Ammon's horn (tissue), 1 donor: ENCODE results near the gene CATSPER4.
"Not testable (repeated sequence)": the region's sequence is repeated elsewhere in the genome, so short reads cannot be mapped to it uniquely, and the experiment has no call there.

Experiments used
- DNase-seq: peaks from one replicate; pipeline ENCODE4 v3.0.0-alpha.2; 2016; ENCODE audit warnings: low spot score

CATSPER4 gene

DNA sequence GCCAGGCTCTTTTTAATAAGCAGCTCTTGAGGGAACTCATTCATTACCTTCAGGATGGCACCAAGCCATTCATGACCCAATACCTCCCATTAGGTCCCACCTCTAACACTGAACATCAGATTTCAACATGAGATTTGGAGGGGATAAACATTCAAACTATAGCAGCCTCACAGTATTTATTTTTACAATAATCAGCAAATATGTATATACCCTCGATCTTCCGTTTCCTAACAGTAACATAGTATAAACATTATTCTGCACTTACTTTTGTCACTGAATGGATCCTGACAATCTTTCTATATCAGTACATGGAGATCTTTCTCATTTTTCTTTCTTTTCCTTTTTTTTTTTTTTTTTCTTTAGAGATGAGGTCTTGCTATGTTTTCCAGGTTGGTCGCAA, 5.4 kb downstream of the CATSPER4 start:
- DNase-seq, result no peak

DNA sequence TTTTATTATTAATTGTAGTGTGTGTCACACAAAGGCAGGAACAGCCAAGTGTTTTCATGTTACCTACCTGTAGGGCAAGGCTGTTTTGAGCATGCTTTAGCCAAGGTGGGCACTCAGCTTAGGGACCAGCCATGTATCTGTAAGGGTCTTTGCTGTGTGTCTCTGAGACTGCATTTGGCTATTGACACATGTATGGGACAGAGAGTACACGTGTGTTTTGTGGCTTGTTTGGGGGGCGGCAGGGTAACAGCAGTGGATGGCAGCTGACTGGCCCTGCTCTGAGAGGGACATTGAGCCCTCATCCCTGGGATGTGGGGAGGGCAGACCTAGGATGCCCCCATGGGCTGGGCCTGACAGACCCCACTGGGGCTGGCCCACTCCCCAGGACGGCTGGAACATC, 6.9 kb downstream of the CATSPER4 start:
- DNase-seq, result no peak

DNA sequence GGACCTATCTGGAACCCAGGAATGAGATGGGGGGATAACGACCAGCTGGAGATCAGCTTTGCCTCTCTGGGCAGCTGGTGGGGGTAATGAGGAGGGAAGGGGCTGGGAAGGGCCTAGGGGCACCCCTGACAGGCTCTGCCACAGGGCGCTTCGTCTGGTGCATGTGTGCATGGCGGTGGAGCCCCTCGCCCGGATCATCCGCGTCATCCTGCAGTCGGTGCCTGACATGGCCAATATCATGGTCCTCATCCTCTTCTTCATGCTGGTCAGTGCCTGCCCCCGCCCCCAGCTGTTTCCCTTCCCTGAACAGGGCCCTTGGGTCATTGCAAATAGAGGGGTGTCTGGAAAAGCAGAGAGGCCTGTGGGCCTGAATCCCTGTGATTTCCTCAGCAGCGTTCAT, 7.4 kb downstream of the CATSPER4 start:
- DNase-seq, result no peak

DNA sequence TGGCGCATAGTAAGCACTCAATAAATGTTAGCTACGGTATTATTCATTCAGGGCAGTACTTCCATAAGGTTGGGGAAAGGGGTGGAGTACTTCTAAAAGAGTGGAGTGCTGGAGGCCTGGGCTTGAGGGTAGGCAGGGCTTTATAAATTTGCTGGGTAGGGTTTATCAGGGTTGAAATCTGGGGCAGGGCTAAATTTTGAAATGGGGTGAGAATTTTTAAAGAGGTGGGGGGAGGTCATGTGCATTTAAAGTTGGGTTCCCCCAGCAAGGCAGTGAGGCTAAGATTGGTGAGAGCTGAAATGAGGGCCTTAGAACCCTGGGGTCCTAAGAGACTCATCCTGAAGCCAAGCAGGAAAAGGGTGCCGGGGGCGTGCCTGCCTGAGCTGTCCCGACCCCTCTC, 10.0 kb downstream of the CATSPER4 start:
- no peak for DNase-seq

DNA sequence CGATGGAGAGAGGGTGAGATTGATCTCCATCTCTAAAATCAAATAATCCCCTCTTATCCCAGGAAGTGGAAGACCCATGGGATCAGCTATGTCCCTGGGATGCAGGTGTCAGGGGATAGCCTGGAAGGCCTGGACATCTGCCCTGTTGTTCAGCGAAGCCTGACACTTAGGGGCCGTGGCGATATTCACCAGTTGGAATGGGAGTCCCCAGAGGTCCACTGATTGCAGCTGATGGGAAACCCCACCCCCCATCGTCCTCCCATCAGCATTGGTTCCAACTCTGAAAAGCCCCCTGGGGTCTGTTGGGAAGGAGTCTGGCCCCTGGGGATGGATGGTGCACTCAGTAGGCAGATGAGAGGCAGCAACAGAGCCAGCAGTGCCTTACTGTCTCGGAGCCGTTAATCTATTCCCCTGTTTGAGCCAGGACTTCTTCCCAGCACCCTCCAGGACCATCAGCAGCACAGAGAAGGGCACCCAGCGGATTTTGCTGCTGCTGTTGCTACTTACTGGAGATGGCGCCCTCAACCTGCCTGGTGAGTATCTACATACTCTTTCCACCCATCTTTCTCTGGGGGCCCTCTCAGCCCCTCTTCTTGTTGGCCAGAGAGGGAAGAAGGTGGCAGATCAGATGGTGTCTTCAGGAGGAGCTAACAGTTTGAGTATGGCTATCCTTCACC, 13.4 kb downstream of the CATSPER4 start:
- no peak for DNase-seq

DNA sequence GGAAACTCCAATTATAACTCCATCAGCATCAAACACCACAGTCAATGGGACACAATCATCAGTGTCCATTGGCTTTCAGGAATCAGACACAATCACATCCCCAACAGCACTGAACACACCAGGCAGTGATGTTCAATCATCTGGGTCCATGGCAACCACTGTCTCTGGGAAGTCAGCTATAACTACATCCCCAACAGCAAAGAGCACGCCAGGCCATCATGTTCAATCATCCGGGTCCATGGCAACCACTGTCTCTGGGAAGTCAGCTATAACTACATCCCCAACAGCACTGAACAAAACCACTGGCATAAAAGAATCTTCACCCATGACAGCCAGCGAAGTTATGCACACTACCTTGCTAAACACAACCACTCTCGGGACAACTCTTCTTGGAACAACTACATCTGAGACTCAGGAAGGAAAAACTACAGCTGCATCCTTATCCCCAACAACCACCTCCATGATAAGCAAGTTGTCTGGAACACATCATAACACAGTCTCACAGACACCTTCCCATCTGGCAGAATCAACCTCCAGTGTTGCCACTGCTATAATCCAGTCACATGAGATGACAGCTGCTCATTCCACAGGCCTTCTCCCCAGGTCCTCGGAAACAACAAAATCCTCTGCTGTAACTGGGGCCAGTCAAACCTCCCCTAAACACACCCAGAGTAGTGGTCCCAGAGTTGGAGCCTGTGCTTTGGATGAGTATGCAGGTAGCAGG, 19.9 kb downstream of the CATSPER4 start:
- no peak for DNase-seq

DNA sequence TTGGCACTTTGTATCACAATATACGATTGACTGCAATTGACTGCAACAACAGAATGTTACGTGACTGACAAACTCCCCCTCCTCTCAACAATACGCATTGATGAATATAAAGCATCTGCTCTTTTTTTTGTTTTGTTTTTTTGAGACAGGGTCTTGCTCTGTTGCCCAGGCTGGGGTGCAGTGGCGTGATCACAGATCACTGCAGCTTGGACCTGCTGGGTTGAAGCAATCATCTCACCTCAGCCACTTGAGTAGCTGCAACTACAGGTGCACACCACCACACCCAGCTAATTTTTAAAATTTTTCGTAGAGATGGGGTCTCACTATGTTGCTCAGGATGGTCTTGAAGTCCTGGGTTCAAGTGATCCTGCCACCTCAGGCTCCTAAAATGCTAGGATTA, 22.3 kb downstream of the CATSPER4 start:
- DNase-seq, result no peak

DNA sequence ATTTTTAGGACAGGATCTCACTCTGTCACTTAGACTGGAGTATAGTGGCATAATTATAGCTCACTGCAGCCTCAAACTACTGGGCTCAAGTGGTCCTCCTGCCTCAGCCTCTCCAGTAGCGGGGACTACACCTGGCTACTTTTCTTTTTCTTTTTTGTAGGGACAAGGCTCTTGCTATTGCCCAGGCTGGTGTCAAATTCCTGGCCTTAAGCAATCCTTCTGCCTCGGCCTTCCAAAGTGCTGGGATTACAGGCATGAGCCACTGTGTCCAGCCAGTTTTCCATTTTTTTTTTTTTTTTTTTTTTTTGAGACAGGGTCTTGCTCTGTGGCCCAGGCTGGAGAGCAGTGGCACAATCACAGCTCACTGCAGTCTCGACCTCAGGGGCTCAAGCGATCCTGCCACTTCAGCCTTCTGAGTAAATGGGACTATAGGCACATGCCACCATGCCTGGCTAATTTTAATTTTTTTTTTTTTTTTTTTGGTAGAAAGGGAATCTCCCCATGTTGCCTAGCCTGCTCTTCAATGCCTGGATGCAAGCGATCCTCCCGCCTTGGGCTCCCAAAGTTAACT, 23.0 kb downstream of the CATSPER4 start:
- no peak for DNase-seq

DNA sequence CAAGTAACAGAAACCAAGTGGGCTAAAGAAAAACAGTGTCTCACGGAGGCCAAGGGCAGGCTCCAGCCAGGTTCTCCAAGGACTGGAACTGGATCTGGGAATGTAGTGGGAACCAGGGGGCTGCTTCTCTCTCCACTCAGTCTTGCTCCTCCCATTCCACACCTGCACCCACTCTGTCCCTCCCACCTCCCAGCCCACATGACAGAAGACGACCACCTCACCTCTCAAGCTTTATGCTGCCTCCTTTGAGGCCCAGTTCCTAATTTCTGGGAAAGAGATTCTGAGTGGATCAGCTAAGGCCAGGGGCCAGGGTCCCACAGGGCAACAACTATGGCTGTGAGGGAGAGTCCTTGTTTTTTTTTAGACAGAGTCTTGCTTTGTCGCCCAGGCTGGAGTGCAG, 24.8 kb downstream of the CATSPER4 start:
- no peak for DNase-seq

DNA sequence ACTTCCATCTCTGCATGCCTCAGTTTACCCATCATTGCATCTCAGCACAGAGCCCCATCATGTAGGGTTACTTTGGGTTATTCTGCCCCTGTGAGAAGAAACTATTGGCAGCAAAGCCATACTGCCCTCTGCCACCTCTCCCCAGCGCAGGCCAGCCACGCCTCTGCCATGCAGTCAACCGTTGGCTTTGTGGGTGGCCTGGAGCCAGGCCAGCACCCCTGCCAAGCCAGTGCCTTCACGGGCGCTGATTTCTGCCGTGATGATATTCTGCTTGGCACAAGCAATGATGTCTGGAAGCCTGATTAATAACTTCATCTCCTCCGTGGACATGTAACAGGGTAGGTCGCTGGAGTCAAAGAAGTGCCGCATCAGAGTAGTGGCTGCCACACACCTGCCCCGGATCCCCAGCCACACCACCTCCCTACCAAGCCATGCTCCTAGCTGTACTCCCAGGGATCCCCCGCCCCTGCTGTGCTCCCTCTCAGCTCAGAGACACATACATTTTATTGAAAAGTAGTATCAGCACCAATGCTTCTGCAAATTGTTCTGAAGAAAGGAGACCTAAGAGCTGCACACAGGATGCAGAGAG, 28.6 kb downstream of the CATSPER4 start:
- no peak for DNase-seq

DNA sequence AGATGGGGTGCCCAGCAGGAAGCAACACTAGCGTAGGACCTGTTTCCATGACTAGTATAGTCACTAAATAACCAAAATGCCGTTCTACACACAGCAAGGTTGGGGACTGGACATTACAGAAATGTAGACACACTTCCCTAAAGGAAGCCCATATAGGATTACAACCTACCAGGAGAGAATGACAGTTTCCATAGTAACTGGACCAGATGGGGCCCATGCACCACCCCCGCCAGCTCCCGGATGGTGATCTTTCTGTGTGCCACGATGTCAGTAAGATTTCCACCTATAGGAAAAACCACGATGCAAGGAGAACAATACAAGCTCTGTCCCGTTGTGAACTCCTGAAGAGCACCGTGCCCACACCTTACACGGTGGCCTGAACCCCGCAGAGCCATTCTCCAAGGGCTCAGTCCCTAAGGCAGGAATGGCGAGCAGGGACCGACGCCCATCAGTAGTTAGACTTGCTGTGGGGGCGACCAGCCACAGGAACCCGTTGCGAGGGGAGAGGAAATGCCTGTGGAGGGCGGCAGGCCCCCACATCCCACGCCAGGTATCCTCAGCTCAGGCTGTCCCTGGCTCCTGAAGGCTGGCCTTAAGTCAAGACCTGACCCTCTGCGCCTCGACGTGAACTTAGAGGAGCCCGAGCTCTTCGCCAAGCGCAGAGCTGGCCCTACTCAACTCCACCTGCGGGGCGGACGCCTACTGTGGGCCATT, 30.0 kb downstream of the CATSPER4 start:
- DNase-seq, result peak; percentile 10

DNA sequence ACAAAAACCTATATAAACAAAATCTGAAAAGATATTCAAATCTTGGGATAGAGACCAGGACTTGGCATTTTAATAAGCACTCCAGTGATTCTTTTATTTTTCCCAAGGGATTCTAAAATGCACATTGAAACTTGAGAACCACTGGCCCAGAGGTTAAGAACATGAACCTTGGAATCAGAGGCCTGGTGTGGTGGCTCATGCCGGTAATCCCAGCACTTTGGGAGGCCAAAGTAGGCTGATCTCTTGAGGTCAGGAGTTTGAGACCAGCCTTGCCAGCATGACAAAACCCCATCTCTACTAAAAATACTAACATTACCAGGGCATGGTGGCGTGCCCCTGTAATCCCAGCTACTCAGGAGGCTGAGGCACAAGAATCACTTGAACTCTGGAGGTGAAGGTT, 30.7 kb downstream of the CATSPER4 start:
- DNase-seq, result no peak

DNA sequence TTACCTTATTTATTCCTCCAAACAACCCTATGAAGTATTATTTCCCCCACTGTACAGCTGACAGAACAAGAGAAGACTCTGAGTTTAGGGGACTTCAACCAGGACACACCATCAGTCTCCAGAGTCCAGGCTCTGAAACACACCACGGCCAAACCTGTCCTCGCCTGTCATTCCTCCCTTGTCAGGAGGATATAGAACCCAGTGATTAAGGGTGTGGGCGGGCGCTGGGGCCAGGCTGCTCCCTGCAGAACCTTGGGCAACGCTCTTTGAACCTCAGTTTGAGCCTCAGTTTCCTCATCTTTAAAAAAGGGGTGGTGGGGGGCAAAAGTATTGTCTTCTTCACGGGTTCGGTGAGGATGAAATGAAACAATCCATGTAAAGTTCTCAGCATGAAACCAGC, 34.2 kb downstream of the CATSPER4 start:
- DNase-seq, result no peak

DNA sequence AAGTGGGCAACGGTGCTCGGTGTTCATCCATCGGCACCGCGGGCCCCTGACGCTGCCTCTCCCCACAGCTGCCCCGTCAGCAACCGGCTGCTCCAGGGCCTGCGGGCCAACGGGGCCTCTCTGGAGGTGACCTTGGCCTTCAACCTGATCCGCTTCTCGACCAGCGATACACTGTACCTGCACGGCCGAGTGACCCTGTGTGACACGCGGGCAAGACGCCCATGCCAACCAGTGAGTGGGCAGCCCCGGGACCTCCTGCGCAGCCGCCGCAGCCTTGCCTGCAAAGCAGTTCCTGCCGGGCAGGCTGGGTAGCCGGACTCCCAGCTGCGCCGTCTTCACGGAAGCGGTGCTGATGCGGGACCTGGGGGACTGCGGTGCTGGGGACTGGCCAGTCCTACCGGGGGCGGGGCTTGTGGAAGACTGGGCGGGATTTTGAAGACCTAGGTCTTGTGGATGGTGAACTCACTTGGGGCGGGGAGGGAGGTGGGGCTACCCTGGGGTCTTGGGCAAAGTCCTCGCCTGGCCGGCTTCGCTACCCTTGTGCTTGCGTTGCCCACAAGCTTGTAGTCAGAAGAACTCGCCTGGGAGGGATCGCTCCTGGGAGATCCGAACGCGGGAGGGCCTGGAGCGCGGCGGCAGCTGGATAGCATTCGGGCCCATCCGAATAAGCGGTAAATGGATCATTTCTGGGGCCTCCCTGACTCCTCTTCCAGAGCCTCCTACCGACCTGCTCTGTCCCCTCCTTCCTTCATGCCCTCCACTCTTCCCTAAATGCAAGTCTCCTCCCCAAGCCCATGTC, 34.8 kb downstream of the CATSPER4 start:
- peak; percentile 62 for DNase-seq

DNA sequence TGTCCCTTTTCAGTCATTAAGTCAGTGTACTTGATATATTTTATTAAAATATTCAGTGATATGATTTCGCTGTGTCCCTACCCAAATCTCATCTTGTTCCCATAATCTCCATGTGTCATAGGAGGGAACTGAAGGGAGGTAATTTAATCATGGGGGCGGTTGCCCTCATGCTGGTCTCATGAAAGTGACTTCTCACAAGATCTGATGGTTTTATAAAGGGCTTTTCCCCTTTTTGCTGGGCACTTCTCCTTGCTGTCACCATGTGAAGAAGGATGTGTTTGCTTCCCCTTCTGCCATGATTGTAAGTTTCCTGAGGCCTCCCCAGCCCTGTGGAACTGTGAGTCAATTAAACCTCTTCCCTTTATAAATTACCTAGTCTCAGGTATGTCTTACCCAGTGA, 40.3 kb downstream of the CATSPER4 start:
- DNase-seq, result not testable (repeated sequence)

DNA sequence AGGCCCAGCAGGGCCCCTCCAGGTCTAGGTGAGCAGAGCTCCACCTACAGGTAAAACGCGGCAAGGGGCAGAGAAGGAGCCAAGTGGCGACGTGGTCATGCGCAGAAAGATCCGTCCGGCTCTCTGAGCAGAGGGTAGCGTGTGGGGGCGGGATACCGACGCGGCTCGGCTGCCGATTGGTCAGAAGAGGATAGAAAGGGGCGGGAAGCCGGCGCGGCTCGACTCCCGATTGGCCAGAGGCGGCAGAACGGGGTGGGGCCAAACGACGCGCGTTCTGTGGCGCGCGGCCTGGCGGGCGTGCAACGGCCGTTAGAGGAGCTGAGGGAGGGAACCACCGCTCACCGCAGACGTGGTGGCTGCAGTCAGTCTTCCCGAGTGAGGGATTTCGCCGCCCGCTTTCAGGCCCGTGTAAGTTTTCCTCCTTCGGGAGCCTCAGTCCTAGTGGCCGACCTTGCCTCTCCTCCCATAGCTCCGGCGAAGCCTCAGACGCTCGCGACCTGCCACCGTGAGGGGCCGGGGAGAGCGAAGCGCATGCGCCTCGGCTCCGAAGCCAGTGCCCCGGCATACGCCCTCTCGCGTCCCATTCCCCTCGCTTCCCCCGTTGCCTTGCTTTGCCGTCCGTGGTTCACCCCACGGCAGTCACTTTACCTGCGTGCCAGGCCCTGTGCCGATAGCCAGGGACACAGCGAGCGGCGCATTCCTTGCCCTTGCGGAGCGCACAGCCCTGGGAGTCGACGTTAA, 43.7 kb downstream of the CATSPER4 start, which contains the start of gene CEP85:
Gene CEP85 (plus strand): TSS at position 298 of the 741 bp plus-strand sequence. CDS start 5,584 bp downstream, outside the sequence.
- DNase-seq, result peak; percentile 99

DNA sequence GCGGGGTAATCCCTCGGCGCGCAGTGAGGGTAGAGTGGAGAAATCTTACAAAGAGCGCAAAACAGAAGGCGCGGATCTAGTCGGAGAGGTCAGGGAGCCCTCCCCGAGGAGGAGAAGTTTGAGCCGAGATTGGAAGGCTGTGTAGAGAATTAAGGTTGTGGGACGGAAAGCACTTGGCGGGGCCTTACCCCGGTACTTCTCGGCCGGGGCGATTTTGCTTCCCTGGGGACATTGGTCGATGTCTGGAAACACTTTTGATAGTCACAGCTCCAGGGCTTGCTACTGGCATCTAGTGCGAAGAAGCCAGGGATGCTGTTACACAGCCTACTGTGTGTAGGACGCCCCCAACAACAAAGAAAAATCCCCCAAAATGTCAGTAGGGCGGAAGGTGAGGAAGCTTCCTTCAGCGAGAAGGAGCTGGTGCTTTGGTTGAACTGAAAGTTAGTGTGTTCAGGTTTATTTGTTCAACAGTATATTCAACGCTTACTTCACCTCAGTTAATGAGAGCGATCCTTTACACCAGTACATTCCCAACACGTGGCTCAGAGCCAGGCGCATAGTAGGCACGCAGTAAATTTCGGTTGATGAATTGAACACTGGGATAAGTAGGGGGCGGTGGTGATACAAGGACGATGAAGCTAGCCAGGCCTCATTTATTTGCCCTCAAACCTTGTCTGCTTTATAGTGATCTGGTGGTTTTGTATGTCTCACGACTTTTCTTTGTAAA, 44.4 kb downstream of the CATSPER4 start:
- peak; percentile 17 for DNase-seq

DNA sequence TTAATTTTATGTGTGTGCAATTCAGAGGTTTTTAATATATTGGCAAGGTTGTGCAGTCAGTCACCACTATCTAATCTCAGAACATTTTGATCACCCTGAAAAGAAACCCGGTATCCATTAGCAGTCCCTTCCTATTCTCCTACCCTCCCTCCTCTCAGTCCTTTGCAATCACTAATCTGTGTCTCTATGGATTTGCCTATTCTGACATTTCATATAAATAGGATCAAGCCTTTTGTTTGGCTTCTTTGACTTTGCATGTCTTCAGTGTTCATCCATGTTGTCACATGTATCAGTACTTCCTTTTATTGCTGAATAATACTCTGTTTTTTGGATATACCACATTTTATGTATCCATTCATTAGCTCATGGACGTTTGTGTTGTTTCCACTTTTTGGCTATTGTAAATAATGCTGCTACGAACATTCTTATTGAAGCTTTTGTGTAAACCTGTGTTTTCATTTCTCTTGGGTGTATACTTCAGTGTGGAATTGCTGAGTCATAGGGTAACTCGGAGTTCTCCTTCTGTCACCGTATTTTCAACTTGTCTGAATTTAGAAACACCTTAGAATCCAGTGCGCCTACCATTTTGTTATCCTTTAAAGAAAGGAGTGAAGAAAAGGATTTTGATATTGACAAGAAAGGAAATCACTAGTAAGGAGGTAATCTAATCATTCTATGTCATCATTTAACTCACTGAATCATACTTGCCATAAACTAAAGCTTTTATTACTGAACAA, 47.0 kb downstream of the CATSPER4 start:
- no peak for DNase-seq

DNA sequence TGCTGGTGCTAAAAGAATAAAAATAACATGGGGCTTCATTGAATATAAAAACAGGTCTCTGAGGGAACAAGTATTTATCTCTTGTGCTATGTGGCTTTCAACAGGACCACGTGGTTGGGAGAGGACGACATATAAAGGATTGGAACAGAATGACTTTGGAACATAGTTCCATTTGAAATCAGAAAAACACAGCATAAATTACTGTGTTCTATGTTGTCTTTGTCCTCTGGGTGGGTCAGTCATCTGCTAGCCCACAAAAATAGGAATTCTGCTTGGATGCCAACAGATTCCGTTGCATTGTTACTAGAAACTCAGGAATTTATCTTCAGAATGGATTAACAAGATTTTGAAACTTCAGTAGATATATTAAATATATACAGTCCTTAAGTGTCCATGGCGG, 49.5 kb downstream of the CATSPER4 start:
- DNase-seq, result peak; percentile 79
